Activated CD4-positive, alpha-beta T cell treated with anti-CD3 and anti-CD28 coated beads for 36 hours (primary cell): ENCODE measurements around the gene IRAK1BP1. TPM values are rescaled to one million over a fixed set of nuclear protein-coding genes. Genes with fewer than 3 reads are reported as not detected.

Experiments
- ATAC-seq: fragments of 200-7000 bp; cut with Tn5 transposase; one replicate; pipeline ENCODE4 v1.10.0; 2021; ENCODE audit warnings: mild to moderate bottlenecking, moderate library complexity
- CTCF ChIA-PET: fragments of 350-600 bp; sonication (Branson Sonifier 250); formaldehyde crosslinking; loops from one replicate; lab custom pipeline; 2021; ENCODE audit warnings: antibody characterized with exemption; lab: Charles Lee
- POLR2A ChIA-PET: fragments of 350-600 bp; sonication (Branson Sonifier 250); formaldehyde crosslinking; loops from one replicate; lab custom pipeline; 2021; ENCODE audit warnings: antibody characterized with exemption, inconsistent platforms; lab: Charles Lee
- DNase-seq: peaks from one replicate; pipeline ENCODE4 v3.0.0-alpha.2; 2020
- H3K27ac Mint-ChIP-seq: one replicate; pipeline ENCODE4 v1.8.0; 2021; ENCODE audit warnings: mixed read lengths
- H3K27me3 Mint-ChIP-seq: one replicate; pipeline ENCODE4 v1.8.0; 2021; ENCODE audit warnings: mixed read lengths
- H3K36me3 Mint-ChIP-seq: one replicate; pipeline ENCODE4 v1.8.0; 2021; ENCODE audit warnings: low read depth, mixed read lengths
- H3K4me1 Mint-ChIP-seq: one replicate; pipeline ENCODE4 v1.8.0; 2021; ENCODE audit warnings: mixed read lengths
- H3K4me3 Mint-ChIP-seq: one replicate; pipeline ENCODE4 v1.8.0; 2021; ENCODE audit warnings: mild to moderate bottlenecking, moderate library complexity, mixed read lengths
- H3K9me3 Mint-ChIP-seq: one replicate; pipeline ENCODE4 v1.8.0; 2021; ENCODE audit warnings: low read depth, mixed read lengths
- intact Hi-C, 2 experiments: fragments of 100-400 bp; cut with DNase I in 1 of 2; cut with micrococcal nuclease in 1 of 2; formaldehyde crosslinking; loops; one replicate each; pipeline versions ENCODE4 v1.14.2 to v1.15.1; 2022 to 2024; cut with DNase I, micrococcal nuclease
- total RNA-seq, 2 experiments: library from RNA; stranded (reverse); gene quantifications; one replicate each; pipeline ENCODE4 v1.2.3, GENCODE V29; 2021

The IRAK1BP1 gene
- total RNA-seq, 2 experiments from 2014 or later = 1.6 to 2.7 TPM

GRCh38 chr6:78936515-78936914, 69.2 kb downstream of the IRAK1BP1 start:
- Mint-ChIP-seq H3K4me3 (no peak overlapping the region), H3K36me3 (peaks cover 29% of the 10 kb centered on the region), H3K9me3 (peaks cover 9% of the 10 kb centered on the region), H3K27me3 (no peaks in the 10 kb centered on the region), H3K27ac (no peak overlapping the region), H3K4me1 (no peaks in the 10 kb centered on the region)
- CTCF ChIA-PET = no interaction called here
- intact Hi-C loops = no loop called here
- no peak for ATAC-seq
- no peak for DNase-seq
- POLR2A ChIA-PET = no interaction called here

GRCh38 chr6:78942446-78942845, 75.1 kb downstream of the IRAK1BP1 start:
- ATAC-seq = no peak
- no peaks in the 10 kb centered on the region for H3K27me3 Mint-ChIP-seq
- intact Hi-C loops = no loop called here
- H3K4me1 Mint-ChIP-seq = no peaks in the 10 kb centered on the region
- H3K9me3 Mint-ChIP-seq = no peaks in the 10 kb centered on the region
- CTCF ChIA-PET = no interaction called here
- no peak for DNase-seq
- no peak overlapping the region for H3K4me3 Mint-ChIP-seq
- POLR2A ChIA-PET = no interaction called here
- H3K27ac Mint-ChIP-seq = no peak overlapping the region
- peaks cover 52% of the 10 kb centered on the region for H3K36me3 Mint-ChIP-seq

- Mint-ChIP-seq H3K4me3 (no peak overlapping the region), H3K36me3 (peaks cover 65% of the 10 kb centered on the region), H3K27ac (no peak overlapping the region), H3K27me3 (no peaks in the 10 kb centered on the region), H3K9me3 (peaks cover 19% of the 10 kb centered on the region), H3K4me1 (no peaks in the 10 kb centered on the region)
- intact Hi-C loops = no loop called here
- ChIA-PET POLR2A (no interaction called here), CTCF (no interaction called here)
- ATAC-seq (no peak), DNase-seq (no peak)
Observed at GRCh38 chr6:78947529-78947928, 80.2 kb downstream of the IRAK1BP1 start.

- intact Hi-C loops = no loop called here
- CTCF ChIA-PET = no interaction called here
- Mint-ChIP-seq H3K27ac (no peak overlapping the region), H3K4me3 (no peak overlapping the region), H3K36me3 (peaks cover 69% of the 10 kb centered on the region), H3K4me1 (no peaks in the 10 kb centered on the region), H3K9me3 (peaks cover 21% of the 10 kb centered on the region), H3K27me3 (no peaks in the 10 kb centered on the region)
- POLR2A ChIA-PET = no interaction called here
- no peak for ATAC-seq
- no peak for DNase-seq
Observed at GRCh38 chr6:78947962-78948361, 80.6 kb downstream of the IRAK1BP1 start.

- Mint-ChIP-seq H3K27ac (no peak overlapping the region), H3K4me1 (no peaks in the 10 kb centered on the region), H3K27me3 (no peaks in the 10 kb centered on the region), H3K36me3 (peaks cover 75% of the 10 kb centered on the region), H3K9me3 (peaks cover 24% of the 10 kb centered on the region), H3K4me3 (no peak overlapping the region)
- CTCF ChIA-PET = no interaction called here
- DNase-seq = no peak
- no peak for ATAC-seq
- POLR2A ChIA-PET = no interaction called here
- intact Hi-C loops = no loop called here
Observed at GRCh38 chr6:78948785-78949184, 81.4 kb downstream of the IRAK1BP1 start.

- no peak overlapping the region for H3K27ac Mint-ChIP-seq
- H3K9me3 Mint-ChIP-seq = peaks cover 24% of the 10 kb centered on the region
- peaks cover 80% of the 10 kb centered on the region for H3K36me3 Mint-ChIP-seq
- no peaks in the 10 kb centered on the region for H3K4me1 Mint-ChIP-seq
- ChIA-PET CTCF (no interaction called here), POLR2A (no interaction called here)
- no peak overlapping the region for H3K4me3 Mint-ChIP-seq
- DNase-seq (no peak), ATAC-seq (no peak)
- no peaks in the 10 kb centered on the region for H3K27me3 Mint-ChIP-seq
- intact Hi-C loops = no loop called here
Observed at GRCh38 chr6:78952362-78952761, 85.0 kb downstream of the IRAK1BP1 start.

Other genes with a start within 250 kb of the IRAK1BP1 start
- 10 to 100 TPM; 24.8 to 25.5 TPM for gene PHIP, start 210.7 kb downstream of the IRAK1BP1 start, total RNA-seq